NCI-H1436 (cell line): ENCODE results near the gene SOX6.
A peak's percentile ranks its signal among the peaks of the same experiment; 100 is the strongest.
"Not testable (repeated sequence)": the region's sequence is repeated elsewhere in the genome, so short reads cannot be mapped to it uniquely, and the experiment has no call there.

Source experiments
- DNase-seq: peaks from one replicate; lab custom pipeline; 2025; lab: John Stamatoyannopoulos, UW

Gene SOX6

DNA sequence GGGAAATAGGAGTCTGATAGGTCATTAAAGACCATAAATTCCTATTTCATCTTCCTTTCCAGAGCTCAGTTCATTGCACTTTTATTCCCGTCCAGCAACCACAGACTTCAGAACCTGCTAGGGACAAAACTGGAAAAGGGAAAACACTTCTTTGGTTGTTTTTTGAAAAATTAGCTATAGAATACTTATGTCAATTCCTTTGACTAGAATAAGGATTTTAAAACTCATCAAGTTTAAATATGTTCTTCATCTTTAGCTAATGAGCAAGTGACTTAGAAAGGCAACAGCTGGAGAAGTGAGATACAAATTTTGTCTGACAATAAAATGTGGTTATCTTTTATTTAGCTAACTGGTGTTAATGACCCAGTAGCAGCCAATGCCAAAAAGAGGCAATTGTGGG, 206.9 kb downstream of the SOX6 start:
- DNase-seq = no peak

DNA sequence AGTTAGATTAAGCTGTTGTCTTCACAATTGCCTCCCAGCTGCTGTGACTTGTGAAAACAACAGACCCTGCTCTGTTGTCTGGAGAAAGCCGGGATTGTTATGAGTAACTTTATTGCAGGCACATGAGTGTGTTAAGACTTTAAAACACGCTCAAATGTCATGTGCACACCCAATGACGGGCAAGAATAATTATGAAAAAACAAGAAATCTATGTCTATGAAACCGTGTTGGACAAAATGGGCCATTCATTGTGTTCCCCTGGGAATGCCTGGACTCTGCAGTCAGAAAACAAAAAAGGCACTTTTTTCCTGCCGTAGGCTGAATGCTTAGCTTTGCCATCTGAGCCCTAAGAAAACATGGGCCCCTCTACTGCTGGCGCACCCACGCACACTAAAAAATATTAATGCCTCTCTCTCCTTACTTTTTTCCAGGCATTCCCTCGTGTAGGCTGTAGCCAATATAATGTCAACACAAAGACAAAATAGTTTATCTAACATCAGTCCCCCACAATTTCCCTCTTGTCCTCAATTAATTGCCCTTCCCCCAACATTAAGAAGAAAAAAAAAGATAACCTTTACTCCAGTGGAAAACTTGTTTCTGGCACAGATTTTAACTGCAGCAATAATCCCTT, 207.9 kb downstream of the SOX6 start:
- no peak for DNase-seq

DNA sequence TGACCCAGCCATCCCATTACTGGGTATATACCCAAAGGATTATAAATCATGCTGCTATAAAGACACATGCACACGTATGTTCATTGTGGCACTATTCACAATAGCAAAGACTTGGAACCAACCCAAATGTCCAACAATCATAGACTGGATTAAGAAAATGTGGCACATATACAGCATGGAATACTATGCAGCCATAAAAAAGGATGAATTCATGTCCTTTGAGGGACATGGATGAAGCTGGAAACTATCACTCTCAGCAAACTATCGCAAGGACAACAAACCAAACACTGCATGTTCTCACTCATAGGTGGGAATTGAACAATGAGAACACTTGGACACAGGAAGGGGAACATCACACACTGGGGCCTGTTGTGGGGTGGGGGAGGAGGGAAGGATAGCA, 209.4 kb downstream of the SOX6 start:
- DNase-seq = not testable (repeated sequence)

DNA sequence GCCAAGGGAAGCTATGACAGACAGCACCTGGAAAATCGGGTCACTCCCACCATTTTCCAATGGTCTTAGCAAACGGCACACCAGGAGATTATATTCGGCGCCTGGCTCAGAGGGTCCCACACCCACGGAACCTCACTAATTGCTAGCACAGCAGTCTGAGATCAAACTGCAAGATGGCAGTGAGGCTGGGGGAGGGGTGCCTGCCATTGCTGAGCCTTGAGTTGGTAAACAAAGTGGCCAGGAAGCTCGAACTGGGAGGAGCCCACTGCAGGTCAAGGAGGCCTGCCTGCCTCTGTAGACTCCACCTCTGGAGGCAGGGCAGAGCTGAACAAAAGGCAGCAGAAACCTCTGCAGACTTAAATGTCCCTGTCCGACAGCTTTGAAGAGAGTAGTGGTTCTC, 214.7 kb downstream of the SOX6 start:
- DNase-seq = not testable (repeated sequence)

DNA sequence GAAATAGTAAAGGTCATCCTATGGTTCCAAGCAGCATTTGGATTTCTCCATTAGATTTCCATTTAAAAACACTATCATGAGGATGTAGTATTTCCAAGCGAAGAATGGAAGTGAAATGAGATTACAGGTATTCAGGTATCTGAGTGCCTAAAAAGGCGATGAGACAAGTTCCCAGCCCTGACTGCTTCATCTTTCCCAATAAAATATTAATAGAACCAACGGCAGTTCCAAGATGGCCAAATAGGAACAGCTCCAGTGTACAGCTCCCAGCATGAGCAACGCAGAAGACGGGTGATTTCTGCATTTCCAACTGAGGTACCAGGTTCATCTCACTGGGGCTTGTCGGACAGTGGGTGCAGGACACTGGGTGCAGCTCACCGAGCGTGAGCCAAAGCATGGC, 215.2 kb downstream of the SOX6 start:
- not testable (repeated sequence) for DNase-seq

DNA sequence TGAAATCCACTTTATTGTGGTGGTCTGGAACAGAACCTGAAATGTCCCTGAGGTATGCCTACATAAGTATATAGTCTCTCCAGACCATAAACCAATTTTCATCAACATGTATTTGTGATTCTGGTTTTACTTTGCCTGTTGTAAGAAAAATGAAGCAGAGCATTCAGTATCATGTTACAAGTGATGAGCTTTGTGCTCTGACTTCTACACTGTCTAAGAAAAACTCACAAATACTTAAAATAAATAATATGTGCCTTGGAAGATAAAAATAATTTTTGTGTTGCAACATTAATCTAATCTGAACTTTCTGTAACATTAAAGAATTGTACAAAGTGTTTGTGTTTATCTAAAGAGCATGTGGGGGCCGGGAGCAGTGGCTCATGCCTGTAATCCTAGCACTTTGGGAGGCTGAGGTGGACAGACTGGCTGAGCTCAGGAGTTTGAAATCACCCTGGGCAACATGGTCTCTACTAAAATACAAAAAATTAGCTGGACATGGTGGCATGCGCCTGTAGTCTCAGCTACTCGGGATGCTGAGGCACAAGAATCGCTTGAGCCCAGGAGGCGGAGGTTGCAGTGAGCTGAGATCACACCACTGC, 219.5 kb downstream of the SOX6 start:
- no peak for DNase-seq

DNA sequence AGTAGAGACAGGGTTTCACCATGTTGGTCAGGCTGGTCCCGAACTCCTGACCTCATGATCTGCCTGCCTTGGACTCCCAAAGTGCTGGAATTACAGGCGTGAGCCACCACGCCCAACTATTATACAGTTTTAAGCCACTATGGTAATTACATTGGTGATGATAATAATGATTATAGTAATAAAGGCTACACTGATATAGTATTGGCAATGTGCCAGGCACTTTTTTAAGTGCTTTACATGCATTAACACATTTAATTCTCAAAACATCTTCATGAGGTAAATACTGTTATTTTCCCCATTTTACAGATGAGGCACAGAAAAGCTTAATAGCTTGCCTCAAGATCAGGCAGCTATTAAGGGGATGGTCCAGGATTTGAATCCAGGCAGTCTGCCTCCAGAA, 222.5 kb downstream of the SOX6 start:
- DNase-seq = no peak

DNA sequence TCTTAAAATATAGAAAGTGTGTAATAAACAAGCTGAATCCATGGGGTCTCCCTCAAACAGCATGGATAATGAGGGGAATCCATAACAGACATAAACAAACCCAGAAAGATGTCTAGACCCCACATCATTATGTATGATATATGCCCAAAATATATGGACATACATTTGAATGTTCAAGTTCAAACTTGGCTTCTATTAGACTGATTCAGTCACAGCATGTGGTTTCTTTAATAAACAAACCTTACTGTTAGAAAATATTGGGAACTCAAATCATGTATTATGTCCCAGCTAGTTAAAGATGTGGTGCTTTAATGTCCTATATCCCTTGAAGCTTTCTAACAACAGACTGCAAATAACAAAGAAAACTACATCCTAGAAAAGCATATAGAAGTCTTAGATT, 228.6 kb downstream of the SOX6 start:
- no peak for DNase-seq

DNA sequence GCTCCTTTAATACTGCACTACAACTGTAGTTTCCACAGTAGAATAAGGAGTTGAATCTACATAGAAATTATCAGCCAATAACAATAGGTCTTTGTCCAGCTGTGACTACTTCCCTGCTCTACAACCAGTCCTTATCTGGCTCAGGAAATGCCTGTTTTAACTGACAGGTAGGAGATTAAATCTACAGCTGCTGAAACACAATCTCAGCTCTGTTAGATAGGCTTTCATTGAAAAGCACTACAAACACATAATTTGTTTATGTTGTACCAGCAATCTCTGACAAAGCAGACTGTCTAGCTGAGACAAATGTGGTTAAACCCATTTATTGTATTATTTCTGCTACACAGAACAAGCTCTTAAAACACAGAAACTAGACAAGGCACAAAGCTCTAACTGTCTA, 230.0 kb downstream of the SOX6 start:
- DNase-seq = peak; percentile 72

DNA sequence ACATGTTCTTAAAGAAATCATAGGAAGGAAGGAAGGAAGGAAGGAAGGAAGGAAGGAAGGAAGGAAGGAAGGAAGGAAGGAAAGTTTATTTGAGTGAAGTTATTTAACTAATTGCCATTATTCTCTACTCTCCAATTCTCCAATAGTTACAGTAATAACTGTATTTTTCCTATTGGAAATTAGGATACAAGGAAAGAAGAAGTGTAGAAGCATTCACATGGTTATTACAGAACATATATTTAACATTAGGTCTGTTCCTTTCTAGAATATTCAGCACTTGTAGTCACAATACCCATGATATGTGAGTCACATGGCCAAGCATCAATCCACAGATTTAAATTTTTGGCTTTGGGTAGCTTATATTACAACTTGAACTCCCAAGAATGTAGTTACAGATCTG, 230.6 kb downstream of the SOX6 start:
- no peak for DNase-seq

DNA sequence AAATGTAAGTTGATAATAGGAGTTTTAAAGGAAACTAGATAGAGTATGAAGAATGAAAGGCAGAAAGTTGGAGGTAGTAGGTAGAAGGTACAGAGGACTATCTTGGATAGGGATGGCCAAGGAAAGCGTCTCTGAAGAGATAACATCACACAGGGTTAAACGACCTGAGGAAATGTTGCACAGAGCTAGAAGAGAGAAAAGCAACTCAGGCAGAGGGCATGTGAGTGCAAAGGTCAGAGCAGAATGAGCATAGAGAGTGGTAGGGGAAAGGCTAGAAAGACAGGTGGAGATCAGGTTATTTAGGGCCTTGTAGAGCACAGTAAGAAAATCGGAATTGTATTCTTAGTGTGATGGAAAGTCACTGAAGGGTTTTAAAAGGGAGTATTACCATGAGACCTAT, 232.0 kb downstream of the SOX6 start:
- DNase-seq = no peak

DNA sequence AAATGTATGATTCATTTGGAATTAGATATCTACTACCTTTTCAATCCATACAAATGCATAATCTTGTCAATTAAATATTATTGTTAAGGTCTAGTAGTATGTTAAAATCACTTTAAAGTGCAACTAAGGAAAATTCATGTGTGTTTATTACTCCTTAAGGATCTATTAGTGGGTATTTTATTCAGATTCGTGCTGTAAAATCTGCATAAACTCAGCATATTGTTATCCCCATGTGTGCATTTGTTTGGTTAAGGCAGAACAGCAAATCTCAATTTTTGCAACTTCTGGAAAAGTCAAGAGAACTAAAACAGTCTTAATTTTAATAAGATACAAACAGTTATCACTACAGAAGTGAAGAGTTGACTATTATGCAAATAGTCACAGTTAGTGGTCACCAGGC, 234.5 kb downstream of the SOX6 start:
- no peak for DNase-seq

DNA sequence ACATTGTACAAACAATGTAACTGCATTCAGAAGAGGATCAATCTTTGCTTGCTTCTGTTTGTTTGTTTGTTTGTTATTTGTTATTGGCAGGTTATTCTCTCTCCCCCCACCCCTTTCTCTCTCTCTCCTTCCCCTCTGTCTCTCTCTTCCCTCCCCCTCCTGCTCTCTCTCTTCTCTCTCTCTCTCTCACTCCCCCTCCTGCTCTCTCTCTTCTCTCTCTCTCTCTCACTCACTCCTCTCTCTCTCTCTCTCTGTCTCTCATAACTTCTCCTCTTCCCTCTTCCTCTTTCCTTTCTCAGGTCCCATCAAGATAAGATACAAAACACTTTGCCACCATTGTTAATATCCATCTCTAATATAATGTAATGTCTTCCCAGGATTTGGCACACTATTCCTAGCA, 236.3 kb downstream of the SOX6 start:
- no peak for DNase-seq

DNA sequence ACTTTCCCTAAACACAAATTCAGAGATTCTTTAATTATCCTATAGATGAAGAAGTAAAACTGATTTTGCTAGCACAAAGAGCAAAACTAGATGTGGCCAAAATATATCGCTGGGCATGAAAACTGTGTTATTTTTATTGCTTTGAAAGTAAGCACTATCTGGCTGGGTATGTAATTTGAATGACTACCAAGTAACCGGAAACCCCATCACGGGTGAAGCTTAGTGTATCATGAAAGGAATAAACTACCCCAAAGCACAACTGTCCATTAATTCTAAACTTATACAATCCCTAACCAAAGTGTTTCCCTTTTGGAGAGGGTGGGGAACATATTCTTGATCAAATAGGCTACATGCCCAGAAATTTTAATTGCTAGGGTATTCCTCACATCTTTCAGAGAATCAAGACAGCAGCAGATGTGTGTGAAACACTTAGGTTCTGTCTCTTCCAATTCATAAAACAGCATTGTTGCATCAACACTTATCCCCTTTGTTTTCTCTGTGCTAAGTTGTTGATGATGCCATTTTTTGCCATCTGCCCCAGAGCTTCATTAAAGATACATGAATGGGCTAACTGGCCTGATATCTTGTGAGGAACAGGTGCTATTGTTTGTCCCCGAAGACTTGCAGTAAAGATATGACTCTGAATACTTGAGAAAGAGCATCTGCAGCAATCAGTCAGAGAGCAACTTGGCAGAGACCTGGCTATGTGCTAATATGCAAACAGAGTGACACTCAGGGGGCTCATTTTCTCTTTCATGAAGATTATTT, 238.2 kb downstream of the SOX6 start:
- DNase-seq = no peak

DNA sequence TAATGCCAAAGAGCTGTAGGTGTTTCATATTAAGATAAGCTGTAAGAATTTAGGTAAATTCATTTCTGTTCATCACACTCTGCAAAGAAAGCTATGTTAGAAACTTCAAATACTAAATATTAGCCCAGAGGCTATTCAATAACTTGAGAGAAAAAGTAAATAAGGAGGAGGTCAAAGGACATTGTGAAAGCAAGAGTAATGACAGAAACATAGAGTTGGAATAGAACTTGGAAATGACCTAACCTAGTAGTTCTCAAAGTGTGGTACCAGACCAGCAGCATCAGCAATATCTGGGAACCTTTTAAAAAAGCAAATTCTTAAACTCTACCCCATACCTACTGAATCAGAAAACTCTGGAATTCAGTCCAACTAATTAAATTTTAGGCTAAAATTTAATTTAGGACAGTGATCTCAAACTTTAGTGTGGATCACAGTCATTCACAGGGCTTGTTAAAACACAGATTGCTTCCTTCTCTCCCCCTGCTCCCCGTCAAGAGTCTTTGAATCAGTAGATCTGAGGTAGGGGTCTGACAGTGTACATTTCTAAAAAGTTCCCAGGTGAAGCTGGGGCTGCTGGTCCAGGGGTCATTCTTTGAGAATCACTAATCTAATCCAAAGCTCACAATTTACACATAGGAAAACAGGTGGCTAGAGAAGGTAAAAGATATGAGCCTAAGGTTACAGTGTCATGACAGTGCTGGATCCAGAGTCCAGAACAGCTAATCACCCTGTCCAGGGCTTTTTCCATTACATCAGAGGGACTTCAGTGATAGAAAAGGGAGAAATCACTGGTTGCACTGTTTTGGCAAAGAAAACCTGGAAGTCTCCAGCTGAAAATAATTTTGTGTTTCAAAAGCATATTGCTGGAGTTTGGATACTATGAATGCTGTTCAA, 241.1 kb downstream of the SOX6 start:
- no peak for DNase-seq

DNA sequence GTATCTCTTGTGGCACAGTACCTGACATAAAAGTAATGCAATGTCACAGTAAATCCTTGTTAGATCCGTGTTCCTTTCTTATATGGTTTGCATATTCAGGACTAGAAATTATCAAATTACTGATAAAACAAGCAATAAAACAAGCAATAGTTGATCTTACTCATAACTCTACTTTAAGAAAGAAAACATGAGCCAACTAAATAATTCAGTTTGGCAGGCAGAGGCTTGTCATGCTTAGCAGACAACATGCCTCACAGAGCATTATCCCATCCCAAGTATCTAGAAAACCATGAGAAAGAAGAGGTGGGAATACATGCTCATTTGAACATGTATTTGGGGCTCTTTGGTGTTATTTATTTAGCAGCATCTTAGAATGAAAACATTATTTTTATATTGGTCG, 241.9 kb downstream of the SOX6 start:
- no peak for DNase-seq

DNA sequence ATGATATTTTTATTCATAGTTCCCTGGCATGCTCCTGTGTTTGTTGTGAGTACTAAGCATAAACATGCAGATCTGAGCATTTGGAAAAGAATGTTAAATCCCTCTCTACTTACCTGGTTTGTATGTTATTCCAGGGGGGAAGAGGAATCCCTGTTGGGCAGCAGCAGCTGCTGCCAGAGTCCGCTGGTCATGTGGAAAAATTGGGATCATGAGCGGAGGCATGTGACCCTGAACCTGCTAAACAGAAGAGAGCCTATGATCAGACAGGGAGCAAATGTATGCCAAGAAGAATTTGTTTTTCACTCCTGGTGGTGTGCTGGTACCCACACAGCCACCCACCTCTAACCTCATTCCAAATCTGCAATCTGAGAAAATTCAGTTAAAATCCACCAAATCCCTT, 244.7 kb downstream of the SOX6 start:
- DNase-seq = no peak

DNA sequence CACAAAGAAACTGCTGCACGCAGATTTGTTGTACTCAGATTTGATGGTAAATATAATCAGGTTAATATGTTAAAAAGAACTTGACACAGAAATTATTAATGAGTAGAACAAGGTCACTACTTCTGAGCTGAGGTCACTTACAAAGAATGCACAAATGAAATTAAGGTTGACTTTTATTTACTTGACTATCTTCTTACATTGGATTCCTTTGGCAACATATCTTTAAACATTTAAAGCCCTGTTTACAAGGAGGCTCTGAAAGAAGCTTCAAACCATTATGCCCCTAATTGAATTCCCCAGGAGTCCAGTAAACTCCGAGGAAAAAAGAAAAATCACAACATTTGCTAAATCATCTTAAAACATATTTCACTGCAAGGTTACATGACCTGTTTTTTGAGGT, 245.5 kb downstream of the SOX6 start:
- DNase-seq = no peak

DNA sequence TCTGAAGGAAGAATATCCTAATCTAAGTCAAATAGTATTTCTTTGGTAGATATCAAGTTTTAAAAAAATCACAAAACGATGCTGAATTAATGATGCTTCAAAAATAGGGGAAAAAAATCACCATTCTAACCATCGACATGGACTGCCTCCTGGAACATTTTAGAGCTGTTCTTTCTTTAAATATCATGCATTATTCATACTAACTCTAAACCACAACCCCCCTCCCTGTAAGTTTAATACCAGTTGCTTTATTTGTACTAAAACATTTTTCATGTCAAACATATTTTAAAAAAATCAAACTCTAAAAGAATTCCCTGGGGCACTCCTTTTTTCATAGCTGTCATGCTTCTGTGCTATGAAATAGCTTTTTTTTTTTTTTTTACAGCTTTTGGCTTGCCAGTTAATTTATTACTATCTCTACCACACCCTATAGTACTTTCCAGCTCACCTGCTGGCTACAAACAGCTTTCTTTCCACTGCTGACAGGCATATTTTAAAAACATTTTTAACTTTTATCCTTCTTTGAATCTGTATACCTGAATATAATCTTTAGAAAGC, 256.9 kb downstream of the SOX6 start:
- DNase-seq = no peak

DNA sequence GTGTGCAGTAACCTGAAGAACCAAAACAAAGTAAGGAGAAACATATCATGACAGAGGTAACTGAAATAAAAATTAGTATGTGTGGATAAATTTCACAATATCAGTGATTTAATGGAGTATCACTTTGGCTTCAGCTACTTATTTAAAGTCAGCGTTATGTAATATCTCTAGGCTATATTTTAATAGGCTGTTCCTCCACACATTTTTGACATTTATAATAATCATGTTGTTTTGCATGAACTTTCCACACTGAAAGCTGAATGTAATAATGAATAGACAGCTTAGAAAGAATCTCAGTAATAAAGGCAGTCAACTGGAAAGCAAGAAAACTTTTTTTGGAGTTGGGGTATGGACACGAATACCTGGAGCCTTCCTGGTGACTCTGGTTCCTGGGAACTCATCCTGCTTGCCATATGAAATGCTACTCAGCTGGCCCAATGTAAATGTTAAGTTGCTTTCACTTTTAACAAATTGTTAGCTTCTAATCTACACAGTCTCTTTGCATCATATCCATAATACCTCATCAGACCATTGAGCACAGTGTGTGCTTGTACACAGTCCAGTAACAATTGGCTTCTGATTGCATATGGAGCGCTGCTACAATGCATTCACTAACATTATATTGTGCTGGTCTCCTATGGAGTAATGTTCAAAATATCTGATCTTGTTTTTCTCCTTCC, 257.7 kb downstream of the SOX6 start:
- DNase-seq = no peak

DNA sequence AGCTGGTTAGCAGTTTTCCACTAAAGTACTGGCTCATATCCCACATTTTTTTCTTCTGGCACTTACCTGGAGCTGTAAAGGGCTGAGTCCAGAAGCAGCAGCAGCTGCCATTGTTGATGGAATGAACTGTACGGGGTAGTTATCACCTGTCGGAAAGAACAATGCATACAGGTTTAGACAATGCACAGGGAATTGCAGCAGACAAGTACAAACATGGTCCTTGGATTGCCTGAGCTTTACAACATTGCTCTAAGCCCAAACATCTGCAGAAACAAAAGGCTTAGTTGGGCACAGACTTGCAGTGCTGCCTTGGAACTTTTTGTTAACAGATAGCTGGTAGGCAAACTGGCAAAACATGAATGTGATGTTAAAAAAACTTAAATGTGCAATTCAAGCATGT, 258.8 kb downstream of the SOX6 start:
- peak; percentile 64 for DNase-seq

DNA sequence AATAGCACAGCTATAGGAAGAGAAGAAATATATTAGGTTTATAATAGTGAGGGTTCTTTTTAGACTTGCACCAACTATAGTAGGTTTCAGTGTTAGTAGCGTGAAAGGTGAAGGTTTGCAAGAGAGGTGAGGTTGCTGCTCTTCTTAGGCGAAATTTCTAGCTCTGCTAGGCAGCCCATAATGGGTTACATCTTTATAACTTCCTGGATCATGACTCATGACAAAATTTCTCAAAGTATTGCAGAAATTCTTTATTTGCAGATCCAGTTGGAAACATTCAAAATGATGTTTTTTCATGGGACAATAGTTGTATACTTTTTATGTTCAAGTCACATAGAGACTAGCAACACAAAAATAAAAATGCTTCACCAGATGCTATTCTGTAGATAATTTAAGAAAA, 260.0 kb downstream of the SOX6 start:
- no peak for DNase-seq
